ENCODE data around the gene RAB43. TPM values are rescaled to one million over a fixed set of nuclear protein-coding genes. Genes with fewer than 3 reads are reported as not detected.
"Not testable (repeated sequence)": the region's sequence is repeated elsewhere in the genome, so short reads cannot be mapped to it uniquely, and the experiment has no call there.

The RAB43 gene
- total RNA-seq, result 10.4 TPM

GRCh38 chr3:129121792-129122411 lies at the start of gene RAB43:
RAB43 (minus strand) TSS chr3:129121804; CDS start chr3:129121489, 315 bp downstream.
- DNase-seq, result peak; percentile 94

- DNase-seq, result no peak
These were observed 45.2 kb upstream of the RAB43 start for GRCh38 chr3:129166579-129167332.

GRCh38 chr3:129165594-129165993 lies 44.0 kb upstream of the RAB43 start:
- DNase-seq, result not testable (repeated sequence)

GRCh38 chr3:129164500-129164899 lies 42.9 kb upstream of the RAB43 start:
- DNase-seq, result no peak

- no peak for DNase-seq
These were observed 41.4 kb upstream of the RAB43 start for GRCh38 chr3:129162729-129163579.

GRCh38 chr3:129161860-129162271 lies 40.3 kb upstream of the RAB43 start:
- peak; percentile 21 for DNase-seq

- DNase-seq, result peak; percentile 98
These were observed 39.6 kb upstream of the RAB43 start, which contains the start of gene ISY1 for GRCh38 chr3:129160891-129161859. ISY1 (minus strand) TSS chr3:129161063; CDS start chr3:129160975, 88 bp downstream.

GRCh38 chr3:129144786-129145185 lies 23.2 kb upstream of the RAB43 start:
- no peak for DNase-seq

GRCh38 chr3:129141011-129141410 lies 19.4 kb upstream of the RAB43 start:
- not testable (repeated sequence) for DNase-seq

- DNase-seq, result no peak
These were observed 18.3 kb upstream of the RAB43 start for GRCh38 chr3:129139911-129140310.

GRCh38 chr3:129136275-129136674 lies 14.7 kb upstream of the RAB43 start:
- DNase-seq, result not testable (repeated sequence)

GRCh38 chr3:129132097-129132866 lies 10.7 kb upstream of the RAB43 start:
- no peak for DNase-seq

GRCh38 chr3:129131465-129132088 lies 10.0 kb upstream of the RAB43 start:
- no peak for DNase-seq

- DNase-seq, result no peak
These were observed 8.7 kb upstream of the RAB43 start for GRCh38 chr3:129130291-129130813.

GRCh38 chr3:129128357-129129155 lies 7.0 kb upstream of the RAB43 start:
- no peak for DNase-seq

- no peak for DNase-seq
These were observed 5.2 kb upstream of the RAB43 start for GRCh38 chr3:129126726-129127280.

GRCh38 chr3:129123314-129124060 lies 1.9 kb upstream of the RAB43 start:
- no peak for DNase-seq
